ENCODE data around the gene MRM3.
"Not testable (repeated sequence)": the region's sequence is repeated elsewhere in the genome, so short reads cannot be mapped to it uniquely, and the experiment has no call there.

MRM3 gene

DNA sequence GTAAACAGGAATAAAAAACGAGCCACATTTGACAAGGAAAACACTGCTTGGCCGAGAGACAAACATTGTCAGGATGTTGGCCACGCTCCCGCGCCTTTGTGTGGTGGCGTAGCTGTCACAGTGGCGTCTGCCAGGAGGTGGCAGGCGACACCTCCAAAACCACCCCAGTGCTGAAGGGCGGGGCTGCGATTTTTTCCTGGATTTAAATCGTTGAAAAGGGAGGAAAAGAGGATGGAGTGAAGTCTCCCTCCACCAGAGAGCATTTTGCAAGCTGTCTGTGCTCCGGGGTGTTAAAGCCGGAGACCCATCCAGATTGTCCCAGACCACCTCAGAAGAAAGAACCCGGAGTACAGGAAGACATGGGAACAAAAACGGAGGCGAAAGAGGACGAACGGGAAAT, 12.7 kb downstream of the MRM3 start:
- in situ Hi-C loops (cut with MboI; ENCODE audit: low sequenced_read_pairs): no loop called here

DNA sequence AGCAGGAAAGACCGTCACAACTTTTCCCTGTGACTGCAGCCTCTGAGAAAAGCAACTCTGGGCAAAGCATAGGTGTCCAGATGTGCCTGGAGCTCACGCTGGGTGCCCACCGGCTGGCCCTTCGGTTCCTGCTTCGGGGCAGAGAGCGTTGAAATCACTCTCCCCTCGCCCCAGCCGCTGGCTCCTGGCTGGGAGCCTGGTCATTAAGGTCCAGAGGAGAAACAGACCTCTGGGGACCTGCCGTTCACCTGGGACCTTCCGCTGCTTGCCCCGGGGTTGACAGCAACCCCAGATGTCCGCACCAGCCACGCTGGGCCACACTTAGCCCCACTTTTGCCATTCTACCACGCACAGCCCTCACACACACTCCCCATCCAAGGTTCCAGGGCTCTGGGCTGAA, 13.1 kb downstream of the MRM3 start:
- in situ Hi-C loops (cut with MboI; ENCODE audit: low sequenced_read_pairs): no loop called here

DNA sequence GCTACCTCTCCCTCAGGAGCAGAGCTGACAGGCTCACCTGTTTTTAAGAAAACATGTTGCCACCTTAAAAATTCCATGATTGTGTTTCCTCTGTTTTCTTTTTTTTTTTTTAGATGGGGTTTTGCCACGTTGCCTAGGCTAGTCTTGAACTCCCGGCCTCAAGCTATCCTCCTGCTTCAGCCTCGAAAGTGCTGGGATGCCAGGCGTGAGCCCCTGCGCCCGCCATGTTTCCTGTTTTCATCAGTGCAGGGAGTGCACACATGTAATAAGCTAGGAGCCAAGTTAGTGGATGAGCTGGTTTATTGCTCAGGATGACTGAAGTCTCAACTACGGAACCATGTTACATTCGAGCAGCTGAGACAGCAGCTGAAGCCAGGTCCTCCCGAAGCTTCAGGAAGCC, 13.6 kb downstream of the MRM3 start:
- in situ Hi-C loops (cut with MboI; ENCODE audit: low sequenced_read_pairs): no loop called here

DNA sequence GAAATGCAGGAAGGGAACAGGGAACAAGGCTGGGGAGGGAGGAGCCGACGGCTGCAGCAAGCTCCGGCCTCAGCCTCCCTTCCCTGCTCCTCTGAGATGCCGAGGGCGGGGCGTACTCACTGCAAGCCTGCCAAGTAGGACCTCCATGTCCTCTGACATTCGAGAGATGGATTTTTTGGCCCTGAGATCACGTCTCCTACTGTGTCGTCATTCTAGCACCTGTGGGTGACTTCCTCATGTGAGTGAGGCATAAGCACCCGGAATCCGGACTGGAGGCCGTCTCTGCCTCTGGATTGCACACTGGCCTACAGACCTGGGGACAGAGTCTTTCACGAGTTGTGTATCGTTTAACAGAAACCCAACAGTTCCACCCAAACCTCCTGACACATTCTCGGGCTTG, 14.5 kb downstream of the MRM3 start:
- in situ Hi-C loops (cut with MboI; ENCODE audit: low sequenced_read_pairs): no loop called here

DNA sequence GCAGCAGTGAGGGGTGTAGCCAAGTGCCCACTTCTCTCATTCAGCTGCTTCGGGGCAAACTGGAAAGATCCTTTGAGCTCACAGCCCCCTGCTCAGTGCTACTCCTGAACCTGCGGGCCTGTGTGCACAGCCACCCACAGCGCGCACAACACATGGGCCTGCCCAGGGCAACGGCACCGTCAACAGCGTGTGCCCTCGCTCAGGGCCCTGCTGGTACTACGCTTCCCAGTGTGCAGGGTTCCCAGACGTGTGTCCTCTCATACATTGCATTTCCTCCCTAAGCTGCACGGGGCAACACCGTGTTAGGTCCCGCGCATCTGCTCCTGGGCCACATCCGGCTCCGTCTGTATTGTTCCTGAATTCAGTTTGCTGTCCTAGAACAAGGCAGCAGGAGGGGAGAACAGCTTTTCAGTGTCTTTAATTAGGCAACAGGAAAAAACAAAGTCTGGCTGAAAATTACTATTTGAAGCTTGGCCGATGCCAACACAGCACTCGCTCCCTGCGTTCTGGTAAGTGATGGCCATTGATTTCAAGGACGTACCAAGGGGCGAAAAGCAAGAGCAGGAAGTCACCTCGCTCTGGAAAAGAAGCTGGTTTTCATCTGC, 15.2 kb downstream of the MRM3 start:
- in situ Hi-C loops (cut with MboI; ENCODE audit: low sequenced_read_pairs): no loop called here

DNA sequence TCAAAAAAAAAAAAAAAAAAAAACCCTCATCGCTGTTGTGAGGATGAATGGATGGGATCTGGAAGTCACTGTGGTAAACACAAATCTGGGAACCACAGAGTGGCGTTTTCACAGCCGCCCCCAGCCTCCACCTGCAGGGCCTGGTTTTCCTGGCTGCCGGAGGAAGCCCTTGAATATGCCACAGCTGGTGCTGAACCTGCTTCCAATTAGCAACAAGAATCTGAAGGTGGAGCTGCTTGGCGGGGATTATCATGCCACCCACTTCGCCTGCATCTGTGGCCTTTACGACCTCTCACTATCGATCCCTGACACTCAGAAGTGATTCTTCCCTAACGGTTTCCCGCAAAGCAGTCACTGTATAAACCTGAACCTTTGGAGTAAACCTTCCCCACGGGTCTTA, 16.1 kb downstream of the MRM3 start:
- in situ Hi-C loops (cut with MboI; ENCODE audit: low sequenced_read_pairs): no loop called here

DNA sequence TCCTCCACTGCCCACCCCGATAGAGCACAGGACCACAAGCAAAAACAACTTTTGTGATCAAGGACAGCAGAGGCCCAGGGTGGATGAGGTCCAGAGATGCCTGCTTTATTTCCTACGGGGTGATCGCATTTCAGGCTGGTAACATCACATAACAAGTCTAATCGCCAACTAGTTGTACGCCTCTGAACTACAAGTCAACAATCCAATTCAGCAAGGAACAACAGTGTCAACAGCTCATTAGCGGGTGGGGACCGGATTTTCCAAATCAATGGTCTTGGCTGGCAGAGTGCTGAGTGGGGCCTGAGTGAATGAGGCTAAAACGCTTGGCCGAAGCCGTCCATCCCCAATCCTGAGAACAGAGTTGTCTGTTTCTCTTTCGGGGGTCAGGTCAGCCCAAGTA, 17.1 kb downstream of the MRM3 start:
- in situ Hi-C loops (cut with MboI; ENCODE audit: low sequenced_read_pairs): no loop called here

DNA sequence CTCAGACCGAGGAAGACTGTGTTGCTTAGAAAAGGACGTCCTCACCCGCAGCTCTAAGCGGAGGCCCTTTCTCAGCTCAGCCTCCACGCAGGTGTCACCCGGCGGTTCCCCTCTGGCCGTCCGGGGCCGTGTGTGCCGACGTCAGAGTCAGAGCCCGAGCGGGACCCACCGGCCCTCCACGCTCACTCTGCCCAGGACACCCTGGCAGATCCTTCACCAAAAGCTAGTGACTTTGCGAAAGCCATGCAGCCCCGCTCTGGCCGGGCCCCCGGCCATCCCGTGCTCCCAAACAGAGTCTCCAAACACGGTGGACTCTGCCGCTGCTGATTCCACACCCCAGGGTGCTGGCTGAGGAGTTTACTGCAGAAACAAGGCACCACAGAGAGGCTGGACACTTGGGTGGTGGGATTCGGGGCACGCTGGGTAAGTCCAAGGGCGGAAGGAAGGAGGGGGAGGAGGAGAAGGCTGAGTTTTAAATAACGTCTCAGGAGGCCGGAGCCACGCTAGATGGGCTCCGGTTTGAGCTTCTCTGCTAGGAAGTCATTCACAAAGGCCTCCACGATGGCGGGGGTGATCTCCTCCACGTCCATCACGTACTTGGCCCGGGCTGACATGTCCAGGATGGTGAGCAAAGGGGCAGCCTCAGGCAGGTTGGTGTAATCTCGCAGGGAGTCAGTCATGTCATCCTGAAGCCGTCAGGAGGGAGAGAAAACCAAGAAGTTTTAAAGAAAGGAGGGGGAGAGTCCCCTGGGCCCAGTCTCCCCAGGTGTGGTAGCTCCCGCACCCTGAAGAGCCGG, 18.5 kb downstream of the MRM3 start:
- in situ Hi-C loops (cut with MboI; ENCODE audit: low sequenced_read_pairs): no loop called here

DNA sequence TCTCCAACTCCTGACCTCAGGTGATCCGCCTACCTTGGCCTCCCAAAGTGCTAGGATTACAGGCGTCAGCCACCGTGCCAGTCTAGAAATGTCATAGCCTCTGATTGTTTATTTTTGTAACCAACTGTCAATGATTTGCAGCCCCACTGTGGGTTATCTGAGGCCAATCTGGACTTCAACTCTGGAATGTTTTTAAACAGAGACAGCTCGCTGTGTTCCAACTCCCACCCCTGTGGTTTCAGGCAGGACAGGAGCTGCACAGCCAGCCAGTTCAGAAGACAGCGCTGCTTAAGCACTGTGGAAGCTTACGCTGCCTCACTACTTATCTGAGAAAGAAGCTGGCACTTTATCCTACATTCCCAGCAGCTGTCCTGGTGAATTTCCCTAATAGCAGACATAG, 19.5 kb downstream of the MRM3 start:
- in situ Hi-C loops (cut with MboI; ENCODE audit: low sequenced_read_pairs): no loop called here

DNA sequence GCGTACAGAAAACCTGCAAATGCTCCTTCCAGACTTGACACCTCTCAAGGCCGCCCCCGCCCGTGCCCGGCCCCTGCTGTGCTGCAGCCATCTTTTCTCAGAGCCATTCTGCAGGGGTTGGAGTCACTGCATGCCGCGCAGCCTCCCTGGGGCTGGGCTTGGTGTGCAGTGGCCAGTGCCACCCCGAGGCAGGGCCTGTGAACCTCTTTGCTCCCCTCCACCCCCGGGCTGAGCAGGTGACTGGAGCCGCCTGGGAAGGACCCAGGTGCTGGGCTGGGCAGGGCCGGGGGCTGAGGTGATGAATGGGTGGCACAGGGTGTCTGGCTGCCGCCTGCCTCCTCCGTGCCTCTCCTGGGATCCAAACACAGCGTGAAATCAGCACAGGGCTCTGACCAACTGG, 20.3 kb downstream of the MRM3 start:
- in situ Hi-C loops (cut with MboI; ENCODE audit: low sequenced_read_pairs): no loop called here

DNA sequence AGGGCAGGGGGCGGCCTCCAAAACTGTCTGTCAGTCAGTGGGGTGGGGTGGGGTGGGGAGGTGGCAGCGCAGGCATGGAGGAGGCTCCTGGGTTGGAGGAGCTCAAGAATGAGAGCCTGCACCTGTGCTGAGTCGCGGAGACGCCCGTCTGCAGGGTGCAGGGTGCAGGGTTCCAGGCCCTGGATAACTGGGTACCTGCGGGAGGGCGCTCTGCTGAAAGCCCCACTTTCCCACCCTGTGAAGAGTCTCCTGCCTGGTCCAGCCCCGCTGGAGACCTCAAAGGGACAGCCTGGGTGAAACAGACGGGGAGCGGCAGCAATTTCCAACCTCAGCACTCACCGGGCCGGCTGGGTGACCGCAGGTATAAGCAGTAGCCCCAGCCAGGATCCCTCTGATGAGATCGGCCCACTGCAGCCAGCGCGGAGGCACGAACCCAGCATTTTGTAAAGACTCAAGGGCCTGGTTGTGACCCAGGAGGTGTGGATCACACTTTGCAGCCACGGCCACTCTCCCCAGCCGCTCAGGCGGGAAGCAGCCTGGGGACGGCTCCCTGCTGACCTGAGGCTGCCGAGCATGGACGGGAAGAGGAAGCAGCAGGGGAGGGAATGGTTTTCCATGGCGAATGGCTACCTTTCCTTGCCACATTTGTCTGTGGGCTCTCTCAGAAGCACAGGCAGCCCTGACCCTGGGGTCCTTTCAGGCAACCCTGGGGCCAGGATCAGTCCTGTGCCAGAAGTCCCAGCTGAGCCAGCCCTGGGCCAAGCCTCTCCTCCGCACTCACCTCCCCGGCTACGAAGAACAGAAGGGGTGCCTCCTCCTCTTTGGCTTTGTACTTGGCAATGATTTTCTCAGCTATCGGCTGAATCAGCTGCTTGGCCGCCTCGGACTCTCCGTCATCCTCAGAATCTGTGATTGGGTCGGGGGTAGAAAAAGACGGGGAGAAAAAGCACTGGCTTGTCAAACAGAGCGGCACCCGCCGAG, 21.0 kb downstream of the MRM3 start:
- in situ Hi-C loops (cut with MboI; ENCODE audit: low sequenced_read_pairs): no loop called here

DNA sequence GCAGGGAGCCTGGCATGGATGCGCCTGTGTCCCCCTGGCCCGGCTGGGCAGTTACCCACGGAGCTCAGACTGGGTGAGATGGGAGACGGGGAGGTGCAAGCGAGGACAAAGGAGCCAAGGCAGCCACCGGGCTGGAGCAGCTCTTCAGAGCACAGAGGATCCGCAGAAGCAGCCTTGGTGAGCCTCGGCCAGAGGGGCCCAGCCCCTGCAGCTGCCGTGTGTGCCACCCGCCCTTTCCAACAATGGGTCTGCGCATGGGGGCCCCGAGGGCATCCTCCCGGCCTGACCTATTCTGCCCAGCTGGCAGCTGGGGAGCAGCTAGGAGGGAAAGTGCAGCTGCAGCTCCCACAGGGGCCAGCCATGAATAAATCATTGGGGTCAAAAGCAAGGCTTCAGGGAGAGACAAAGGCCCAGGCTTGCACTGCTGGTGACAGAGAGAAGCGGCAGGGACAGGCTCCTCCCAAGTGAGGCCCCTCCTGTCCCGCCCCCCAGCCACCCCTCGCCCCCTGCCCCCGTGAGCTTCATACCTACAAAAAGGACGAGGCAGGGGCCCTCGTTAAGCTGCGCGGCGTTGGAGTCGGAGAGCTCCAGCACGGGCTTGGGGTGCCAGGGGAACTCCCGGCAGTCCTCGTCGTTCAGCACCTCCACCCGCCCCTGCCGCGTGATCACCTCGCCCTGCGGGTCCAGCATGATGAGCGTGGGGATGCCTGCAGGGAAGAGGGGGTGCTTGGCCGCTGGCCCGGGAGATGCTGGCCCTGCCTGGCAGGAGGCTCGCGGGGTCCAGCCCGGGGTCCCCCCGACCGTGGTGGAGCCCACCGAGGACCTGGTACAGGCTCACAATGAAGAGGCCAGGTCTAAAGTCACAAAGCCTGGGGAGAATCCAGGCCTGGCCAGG, 22.6 kb downstream of the MRM3 start:
- in situ Hi-C loops (cut with MboI; ENCODE audit: low sequenced_read_pairs): no loop called here

DNA sequence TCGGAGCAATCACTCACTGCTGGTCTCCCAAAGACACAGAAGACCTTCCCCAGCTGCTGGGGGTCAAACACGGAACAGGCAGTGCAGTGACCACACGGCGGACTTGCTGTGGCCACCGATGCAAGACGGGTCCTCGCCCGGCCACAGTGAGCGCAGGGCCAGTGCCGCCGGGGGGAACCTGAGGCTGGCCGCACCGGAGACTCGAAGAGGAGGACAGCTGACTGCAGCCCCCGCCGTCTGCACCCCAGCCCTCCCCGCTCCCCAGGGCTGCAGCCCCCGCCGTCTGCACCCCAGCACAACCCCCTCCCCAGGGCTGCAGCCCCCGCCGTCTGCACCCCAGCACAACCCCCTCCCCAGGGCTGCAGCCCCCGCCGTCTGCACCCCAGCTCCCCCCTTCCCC, 23.7 kb downstream of the MRM3 start:
- in situ Hi-C loops (cut with MboI; ENCODE audit: low sequenced_read_pairs): not testable (repeated sequence)

DNA sequence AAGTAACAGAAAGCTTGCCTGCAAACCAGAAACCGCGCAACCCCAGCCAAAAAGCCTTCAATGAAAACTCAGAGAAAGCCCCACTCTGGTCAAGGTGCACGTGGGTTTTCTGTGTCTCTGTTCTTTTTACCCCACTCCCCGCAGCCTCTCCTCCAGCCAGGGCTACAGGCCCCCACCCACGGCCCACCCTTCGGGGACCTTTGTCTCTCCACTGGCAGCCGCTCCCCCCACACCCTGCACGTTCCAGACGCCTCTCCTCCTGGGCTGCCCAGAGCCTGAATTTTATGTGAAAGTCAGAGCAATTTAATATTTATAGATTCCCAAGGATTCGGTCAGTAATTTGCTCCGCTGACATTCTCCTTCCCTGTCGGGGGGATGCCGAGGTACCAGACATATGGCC, 24.2 kb downstream of the MRM3 start:
- in situ Hi-C loops (cut with MboI; ENCODE audit: low sequenced_read_pairs): no loop called here

DNA sequence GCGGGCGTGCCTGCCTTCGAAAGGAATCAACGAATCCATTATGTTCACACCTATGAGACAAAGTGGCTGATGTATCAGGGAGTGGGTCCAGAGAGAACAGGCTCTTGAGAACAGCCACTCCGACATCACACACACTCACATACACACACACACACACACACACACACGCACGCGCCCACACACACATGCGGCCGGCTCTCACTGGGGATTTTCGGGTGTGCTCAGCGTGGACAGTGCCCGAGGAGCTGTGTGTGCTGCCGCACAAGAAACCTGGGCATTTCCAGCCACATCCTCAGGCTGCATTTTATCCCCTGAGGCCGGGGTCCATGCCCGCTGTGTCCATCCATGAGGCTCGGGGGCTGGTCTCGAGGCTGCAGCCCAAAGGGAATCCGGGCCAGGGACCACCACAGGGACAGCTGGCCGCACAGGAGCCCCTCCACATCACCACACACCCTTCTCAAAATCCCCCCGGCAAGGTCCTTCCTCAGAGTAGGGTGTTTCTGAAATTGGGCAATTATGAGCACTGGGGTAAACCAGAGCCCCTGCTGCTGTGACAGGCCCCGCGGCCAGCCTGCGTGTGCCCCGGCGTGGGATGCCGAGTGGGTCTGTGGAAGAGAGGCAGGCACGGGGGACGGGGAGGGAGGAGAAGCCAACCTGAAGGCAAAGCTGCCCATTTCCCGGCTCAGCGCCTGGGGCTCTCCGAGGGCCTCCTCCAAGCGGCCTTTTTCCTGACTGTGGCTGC, 24.8 kb downstream of the MRM3 start:
- in situ Hi-C loops (cut with MboI; ENCODE audit: low sequenced_read_pairs): no loop called here

DNA sequence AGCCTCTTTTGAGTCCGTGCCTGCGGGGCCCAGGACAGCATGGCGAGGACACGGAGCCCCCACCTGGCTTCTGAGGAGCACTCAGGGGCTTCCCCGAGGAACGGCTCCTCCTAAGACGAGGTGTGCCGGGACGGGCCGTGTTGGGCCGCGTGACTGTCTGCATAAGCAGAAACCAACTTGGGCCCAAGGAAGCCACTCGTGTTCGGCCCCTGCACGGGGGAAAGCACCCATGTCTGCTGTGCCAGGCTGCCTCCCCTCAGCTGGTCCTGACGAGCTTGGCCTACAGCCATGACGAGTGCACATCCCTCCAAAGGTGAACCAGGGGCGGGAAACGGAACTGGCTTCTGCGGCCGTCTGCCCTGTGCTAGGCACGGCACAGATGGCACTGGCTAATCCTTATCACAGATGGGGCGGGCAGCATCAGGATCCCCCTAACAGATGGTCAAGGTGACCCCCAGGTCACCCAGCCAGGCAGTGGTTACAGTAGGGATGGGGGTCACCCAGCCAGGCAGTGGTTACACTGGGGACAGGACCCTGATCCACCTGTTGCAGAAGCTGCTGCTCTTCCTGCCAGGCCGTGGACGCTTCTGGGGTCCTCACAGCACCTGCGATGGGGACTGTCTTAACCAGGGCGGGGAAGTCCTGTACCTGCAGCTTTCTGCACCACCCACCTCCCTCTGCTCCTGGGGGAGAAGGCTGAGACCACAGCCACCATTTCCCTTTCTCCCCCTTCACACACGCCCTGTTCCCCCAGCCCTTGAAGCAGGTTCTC, 25.6 kb downstream of the MRM3 start:
- in situ Hi-C loops (cut with MboI; ENCODE audit: low sequenced_read_pairs): no loop called here

DNA sequence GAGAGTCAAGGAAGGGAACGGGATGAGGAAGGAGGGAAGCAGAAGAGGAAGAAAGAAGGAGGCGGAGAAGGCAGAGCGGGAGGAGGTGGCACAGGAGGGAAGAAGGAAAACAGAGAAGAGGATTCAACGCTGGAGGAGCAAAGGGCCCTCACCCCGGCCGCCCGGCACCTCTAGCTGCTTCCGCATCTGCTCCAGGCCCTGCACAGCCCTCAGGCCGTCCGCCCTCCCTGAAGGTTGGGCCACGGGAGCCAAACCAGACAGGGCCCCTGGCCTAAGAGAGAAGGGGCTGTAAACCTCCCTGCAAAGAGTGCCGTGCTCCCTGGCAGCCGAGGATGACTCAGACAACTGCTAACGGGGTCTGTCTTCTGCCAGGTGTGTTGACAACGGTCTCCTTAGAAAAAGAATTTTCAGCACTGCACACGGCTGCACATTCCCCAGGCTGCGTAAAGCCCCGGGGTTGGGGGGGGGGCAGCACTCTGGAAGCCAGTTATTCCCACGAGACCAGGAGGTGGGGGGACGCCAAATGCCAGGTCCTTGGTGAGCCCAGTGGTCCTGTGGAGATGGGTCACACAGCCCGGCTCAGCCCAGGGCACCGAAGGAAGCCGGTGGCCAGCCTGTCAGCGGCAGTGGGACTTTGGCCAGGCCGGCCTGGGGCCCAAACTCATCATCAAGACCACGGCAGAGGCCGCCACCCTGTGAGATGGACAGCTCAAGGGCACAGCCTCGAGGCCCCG, 29.1 kb downstream of the MRM3 start:
- in situ Hi-C loops (cut with MboI; ENCODE audit: low sequenced_read_pairs): no loop called here

DNA sequence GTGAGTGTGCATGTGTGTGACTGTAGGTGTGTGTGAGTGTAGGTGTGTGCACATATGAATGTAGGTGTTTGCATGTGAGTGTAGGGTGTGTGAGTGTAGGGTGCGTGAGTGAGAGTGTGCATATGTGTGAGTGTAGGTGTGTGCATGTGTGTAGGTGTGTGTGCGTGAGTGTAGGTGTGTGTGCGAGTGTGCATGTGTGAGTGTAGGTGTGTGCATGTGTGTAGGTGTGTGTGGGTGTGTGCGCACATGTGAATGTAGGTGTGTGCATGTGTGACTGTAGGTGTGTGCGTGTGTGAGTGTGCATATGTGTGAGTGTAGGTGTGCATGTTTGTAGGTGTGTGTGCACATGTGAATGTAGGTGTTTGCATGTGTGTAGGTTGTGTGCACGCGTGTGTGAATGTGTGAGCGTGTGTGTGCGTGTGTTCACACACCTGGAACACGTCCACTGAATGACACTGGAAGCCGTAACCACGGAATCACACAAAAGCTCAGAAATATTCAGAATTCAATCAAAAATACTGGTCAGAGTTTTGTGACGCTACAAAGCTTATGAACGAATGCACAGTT, 30.6 kb downstream of the MRM3 start:
- in situ Hi-C loops (cut with MboI; ENCODE audit: low sequenced_read_pairs): no loop called here

Measured in HL-60/S4 treated with retinoic acid at 250 ng/mL for 4 days and 3 days (cell line).